ENCODE results near the gene ANKFN1.

The ANKFN1 gene

DNA sequence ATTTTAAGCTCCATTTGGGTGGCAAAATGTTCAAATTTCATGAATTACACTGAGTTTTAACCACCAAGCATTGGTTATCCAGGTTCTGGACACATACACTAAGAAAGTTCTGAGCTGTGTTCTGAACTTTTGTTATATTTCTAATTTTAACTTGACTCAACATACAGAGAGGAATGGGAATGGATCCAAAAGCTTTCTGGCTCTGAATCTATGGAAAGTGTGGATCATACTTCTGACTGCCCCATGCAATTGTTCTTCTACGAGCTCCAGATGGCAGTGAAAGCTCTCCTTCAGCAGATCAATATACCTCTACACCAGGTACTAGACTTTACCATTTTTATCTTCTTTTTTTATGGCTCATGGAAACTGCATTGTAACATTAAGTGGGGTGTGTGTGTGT, 327.2 kb downstream of the ANKFN1 start:
- TF ChIP-seq, protein P1, sequence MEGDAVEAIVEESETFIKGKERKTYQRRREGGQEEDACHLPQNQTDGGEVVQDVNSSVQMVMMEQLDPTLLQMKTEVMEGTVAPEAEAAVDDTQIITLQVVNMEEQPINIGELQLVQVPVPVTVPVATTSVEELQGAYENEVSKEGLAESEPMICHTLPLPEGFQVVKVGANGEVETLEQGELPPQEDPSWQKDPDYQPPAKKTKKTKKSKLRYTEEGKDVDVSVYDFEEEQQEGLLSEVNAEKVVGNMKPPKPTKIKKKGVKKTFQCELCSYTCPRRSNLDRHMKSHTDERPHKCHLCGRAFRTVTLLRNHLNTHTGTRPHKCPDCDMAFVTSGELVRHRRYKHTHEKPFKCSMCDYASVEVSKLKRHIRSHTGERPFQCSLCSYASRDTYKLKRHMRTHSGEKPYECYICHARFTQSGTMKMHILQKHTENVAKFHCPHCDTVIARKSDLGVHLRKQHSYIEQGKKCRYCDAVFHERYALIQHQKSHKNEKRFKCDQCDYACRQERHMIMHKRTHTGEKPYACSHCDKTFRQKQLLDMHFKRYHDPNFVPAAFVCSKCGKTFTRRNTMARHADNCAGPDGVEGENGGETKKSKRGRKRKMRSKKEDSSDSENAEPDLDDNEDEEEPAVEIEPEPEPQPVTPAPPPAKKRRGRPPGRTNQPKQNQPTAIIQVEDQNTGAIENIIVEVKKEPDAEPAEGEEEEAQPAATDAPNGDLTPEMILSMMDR (IDR thresholded peaks at IDR 0.05; ENCODE audit: control insufficient read depth, insufficient read depth, low read depth, low read length, missing control alignments), result no peak
- DNase-seq (ENCODE audit: low read depth), result no peak
- H3K4me3 ChIP-seq (ENCODE audit: control insufficient read depth, low read depth, low read length), result no peak overlapping the region

DNA sequence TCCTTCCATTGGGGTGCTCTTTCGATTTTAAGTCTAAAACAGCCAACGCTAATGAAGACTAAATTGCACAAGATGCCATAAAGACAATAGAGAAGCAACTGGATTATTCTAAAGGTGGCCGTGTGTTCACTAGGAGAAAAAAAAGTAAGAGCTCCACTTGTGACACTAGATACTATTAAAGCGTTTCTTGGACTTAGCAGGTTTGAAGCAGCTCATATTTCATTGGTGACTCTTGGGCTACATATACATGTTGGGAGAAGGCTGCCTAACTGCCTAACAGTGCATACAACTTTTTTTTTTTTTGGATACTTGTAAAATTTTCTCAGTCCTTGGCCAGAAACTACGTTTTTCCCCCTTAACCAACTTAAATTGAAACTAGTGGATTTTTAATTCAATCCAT, 328.4 kb downstream of the ANKFN1 start:
- H3K4me3 ChIP-seq (ENCODE audit: control insufficient read depth, low read depth, low read length), result no peak overlapping the region
- DNase-seq (ENCODE audit: low read depth), result no peak
- TF ChIP-seq, protein P1 (IDR thresholded peaks at IDR 0.05; ENCODE audit: control insufficient read depth, insufficient read depth, low read depth, low read length, missing control alignments), result no peak

DNA sequence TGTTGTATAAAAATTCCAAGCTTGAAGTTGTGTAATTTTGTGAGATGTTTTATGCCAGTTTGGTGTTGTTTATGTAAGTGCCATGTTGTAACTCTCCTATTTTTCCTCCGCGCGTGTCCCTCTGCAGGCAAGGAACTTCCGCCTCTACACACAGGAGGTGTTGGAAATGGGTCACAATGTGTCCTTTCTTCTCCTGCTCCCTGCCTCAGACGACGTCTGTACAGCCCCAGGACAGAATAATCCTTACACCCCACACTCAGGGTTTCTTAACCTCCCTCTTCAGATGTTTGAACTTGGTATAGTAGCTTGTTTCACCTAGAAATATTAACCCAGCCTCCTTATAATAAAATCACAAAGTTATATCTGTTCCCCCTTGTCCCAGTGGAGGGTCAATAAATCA, 329.0 kb downstream of the ANKFN1 start:
- H3K4me3 ChIP-seq (ENCODE audit: control insufficient read depth, low read depth, low read length), result no peak overlapping the region
- no peak for DNase-seq (ENCODE audit: low read depth)
- TF ChIP-seq, protein P1 (IDR thresholded peaks at IDR 0.05; ENCODE audit: control insufficient read depth, insufficient read depth, low read depth, low read length, missing control alignments), result no peak

- no peak overlapping the region for H3K4me3 ChIP-seq (ENCODE audit: control insufficient read depth, low read depth, low read length)
- TF ChIP-seq, protein P1 (IDR thresholded peaks at IDR 0.05; ENCODE audit: control insufficient read depth, insufficient read depth, low read depth, low read length, missing control alignments), result no peak
- DNase-seq (ENCODE audit: low read depth), result no peak
Observed at GRCh38 chr17:56486732-56487131, 333.5 kb downstream of the ANKFN1 start.

DNA sequence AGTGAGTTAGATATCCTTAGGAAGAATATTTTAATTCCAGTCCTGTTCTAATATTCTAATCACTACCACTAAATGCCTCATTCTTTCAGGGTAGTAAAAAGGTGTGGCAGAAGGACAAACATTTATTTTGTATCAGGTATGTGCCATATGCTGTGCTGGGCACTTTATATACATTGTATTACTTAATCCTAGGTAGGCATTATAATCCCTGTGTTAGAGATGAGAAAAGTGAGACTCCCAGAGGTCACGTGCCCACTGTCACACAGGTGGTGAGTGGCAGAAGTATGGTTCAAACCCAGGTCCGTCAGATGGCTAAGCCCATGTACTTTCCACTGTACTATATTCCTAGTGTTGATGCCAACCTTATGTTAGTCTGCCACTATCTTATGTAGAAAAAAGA, 335.5 kb downstream of the ANKFN1 start:
- no peak for DNase-seq (ENCODE audit: low read depth)
- TF ChIP-seq, protein P1 (IDR thresholded peaks at IDR 0.05; ENCODE audit: control insufficient read depth, insufficient read depth, low read depth, low read length, missing control alignments), result no peak

GRCh38 chr17:56489980-56490379, 336.7 kb downstream of the ANKFN1 start:
- TF ChIP-seq, protein P1 (IDR thresholded peaks at IDR 0.05; ENCODE audit: control insufficient read depth, insufficient read depth, low read depth, low read length, missing control alignments), result no peak
- H3K4me3 ChIP-seq (ENCODE audit: control insufficient read depth, low read depth, low read length), result no peak overlapping the region
- DNase-seq (ENCODE audit: low read depth), result no peak

More for the DNA sequence above, 335.5 kb downstream of the ANKFN1 start:
- no peak overlapping the region for H3K4me3 ChIP-seq (ENCODE audit: control insufficient read depth, low read depth, low read length)

DNA sequence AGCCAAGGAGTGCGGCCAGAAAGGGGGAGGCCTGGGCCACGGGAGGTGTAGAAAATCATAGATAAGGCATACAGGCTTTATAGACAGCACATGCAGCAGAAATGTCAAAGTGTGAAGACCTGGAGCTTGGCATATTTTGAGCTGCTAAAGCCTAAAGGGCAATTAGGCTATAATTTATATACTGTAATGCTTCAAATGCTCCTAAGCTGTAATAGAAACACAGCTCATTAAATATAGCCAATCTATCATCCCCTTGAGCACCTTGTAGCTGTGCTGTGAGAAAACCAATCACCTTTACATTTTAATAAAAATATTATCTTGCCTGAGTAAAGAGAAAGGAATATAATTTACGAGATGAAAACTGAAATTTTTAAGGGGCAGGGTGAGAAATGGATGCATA, 342.3 kb downstream of the ANKFN1 start:
- TF ChIP-seq, protein P1 (IDR thresholded peaks at IDR 0.05; ENCODE audit: control insufficient read depth, insufficient read depth, low read depth, low read length, missing control alignments), result no peak
- no peak overlapping the region for H3K4me3 ChIP-seq (ENCODE audit: control insufficient read depth, low read depth, low read length)

More for the DNA sequence above, 342.3 kb downstream of the ANKFN1 start:
- no peak for DNase-seq (ENCODE audit: low read depth)
